HepG2 (cell line): Measurements from ENCODE around the gene TMEM240. TPM values are rescaled to one million over a fixed set of nuclear protein-coding genes. Genes with fewer than 3 reads are reported as not detected.

Experiments used
- ATAC-seq: fragments of 200-7000 bp; cut with Tn5 transposase; 3 replicates; pipeline ENCODE4 v1.9.1; 2020; ENCODE audit warnings: mild to moderate bottlenecking, moderate library complexity
- BruUV-seq: library from RNA; stranded (reverse); fragments of 400-500 nt; replicated peaks from 2 replicates; lab custom pipeline; 2021; lab: Mats Ljungman, UMichigan
- CTCF ChIA-PET: fragments of 300-600 bp; formaldehyde crosslinking; extraction: SDS; loops from one replicate; lab custom pipeline; 2021; ENCODE audit warnings: low total read pairs, inconsistent platforms, low intra/inter-chr PET ratio; lab: Yijun Ruan, JAX
- POLR2A ChIA-PET: fragments of 350-600 bp; sonication (Branson Sonifier 250); formaldehyde crosslinking; loops from one replicate; lab custom pipeline; 2020; ENCODE audit warnings: antibody characterized with exemption, inconsistent platforms; lab: Yijun Ruan, JAX
- DNase-seq: peaks from one replicate; pipeline ENCODE4 v3.0.0-alpha.2; 2015; ENCODE audit warnings: low spot score
- FAIRE-seq: peaks from 3 replicates; lab custom pipeline; 2011; peaks lifted over from hg19 to GRCh38; lab: Jason Lieb, UNC
- H2AFZ ChIP-seq: one replicate; pipeline ENCODE4 v1.6.1; 2011; ENCODE audit warnings: low read length, inconsistent platforms
- H3K27ac ChIP-seq: fragments of 300-600 bp; 3 replicates; pipeline ENCODE4 v1.8.0; 2011; ENCODE audit warnings: mixed run types, mild to moderate bottlenecking, mixed read lengths, low read length, inconsistent platforms; ENCODE audit not compliant: insufficient read depth; ENCODE audit errors: extremely low read length
- H3K27me3 ChIP-seq, 2 experiments: fragments of 200-600 bp in 1 of 2; 2 replicates in 1 of 2; 3 replicates in 1 of 2; pipeline versions ENCODE4 v1.6.0 to v1.8.0; 2011; ENCODE audit warnings: low read length in 2 of 2, mild to moderate bottlenecking in 2 of 2, moderate library complexity in 2 of 2, inconsistent platforms in 1 of 2; ENCODE audit not compliant: insufficient read depth in 2 of 2, control insufficient read depth in 1 of 2
- H3K36me3 ChIP-seq, 2 experiments: fragments of 200-600 bp in 1 of 2; replicated peaks in 1 of 2; 2 replicates in 1 of 2; 3 replicates in 1 of 2; pipeline versions ENCODE4 v1.5.1 to v1.8.0; 2011; ENCODE audit warnings: low read length in 2 of 2, inconsistent platforms in 1 of 2; ENCODE audit not compliant: insufficient read depth in 2 of 2, control insufficient read depth in 1 of 2
- H3K4me1 ChIP-seq: 2 replicates; pipeline ENCODE4 v1.5.1; 2012; ENCODE audit warnings: low read length, inconsistent platforms; ENCODE audit not compliant: insufficient read depth
- H3K4me2 ChIP-seq: 2 replicates; pipeline ENCODE4 v1.6.0; 2011; ENCODE audit warnings: low read depth, low read length, inconsistent platforms
- H3K4me3 ChIP-seq, 3 experiments: fragments of 200-600 bp in 1 of 3; sonication (generic), shearing (Covaris generic) in 1 of 3; replicated peaks in 1 of 3; 2 replicates each; pipeline ENCODE4 v1.5.1; 2011 to 2016; ENCODE audit warnings: low read length in 3 of 3, inconsistent platforms in 2 of 3, low read depth in 2 of 3, mild to moderate bottlenecking in 2 of 3, control low read depth in 1 of 3, mixed read lengths in 1 of 3; ENCODE audit not compliant: insufficient read depth in 1 of 3
- H3K79me2 ChIP-seq: one replicate; pipeline ENCODE4 v1.6.1; 2011; ENCODE audit warnings: low read length, inconsistent platforms; ENCODE audit not compliant: insufficient read depth
- H3K9ac ChIP-seq: 2 replicates; pipeline ENCODE4 v1.6.0; 2011; ENCODE audit warnings: mild to moderate bottlenecking, low read depth, low read length, inconsistent platforms; ENCODE audit not compliant: insufficient read depth
- H3K9me3 ChIP-seq: 2 replicates; pipeline ENCODE4 v1.5.1; 2012; ENCODE audit warnings: mild to moderate bottlenecking, low read length
- H4K20me1 ChIP-seq: 2 replicates; pipeline ENCODE4 v1.6.0; 2011; ENCODE audit warnings: inconsistent platforms, mild to moderate bottlenecking, low read length, moderate library complexity; ENCODE audit not compliant: insufficient read depth
- ASH2L ChIP-seq: fragments of 300-600, 200-600 bp; sonication (generic); IDR thresholded peaks from 2 replicates; pipeline ENCODE4 v1.7.0; 2017; ENCODE audit warnings: low read depth, mild to moderate bottlenecking, moderate library complexity, mixed read lengths, low read length; ENCODE audit not compliant: insufficient read length
- ERF ChIP-seq: IDR thresholded peaks from 2 replicates; pipeline ENCODE4 v1.6.1; 2018; ENCODE audit warnings: missing biosample characterization, missing genetic modification reagents
- MEIS1 ChIP-seq: sonication (generic); formaldehyde crosslinking; IDR thresholded peaks from 2 replicates; pipeline ENCODE4 v1.9.0; 2021; ENCODE audit warnings: mild to moderate bottlenecking, missing genetic modification reagents, moderate library complexity, borderline replicate concordance
- NAIF1 ChIP-seq: sonication (generic); formaldehyde crosslinking; IDR thresholded peaks from 2 replicates; pipeline ENCODE4 v1.5.0; 2020; ENCODE audit warnings: mild to moderate bottlenecking, missing genetic modification reagents, borderline replicate concordance
- NCOA1 ChIP-seq: sonication (generic); formaldehyde crosslinking; IDR thresholded peaks from 2 replicates; pipeline ENCODE4 v1.9.0; 2021; ENCODE audit warnings: missing genetic modification reagents
- SETDB1 ChIP-seq: sonication (generic); formaldehyde crosslinking; IDR thresholded peaks from 2 replicates; pipeline ENCODE4 v1.5.1; 2020; ENCODE audit warnings: missing genetic modification reagents, mild to moderate bottlenecking, borderline replicate concordance
- SUZ12 ChIP-seq: fragments of 150-350 bp; IDR thresholded peaks from 2 replicates; pipeline ENCODE4 v1.6.1; 2014; ENCODE audit warnings: low read depth, low read length
- YY1 ChIP-seq: IDR thresholded peaks from 2 replicates; pipeline ENCODE4 v1.6.1; 2011; ENCODE audit warnings: low read length, low read depth, moderate library complexity, mild to moderate bottlenecking; ENCODE audit not compliant: insufficient read depth, insufficient replicate concordance
- ZNF20 ChIP-seq: sonication (generic); formaldehyde crosslinking; IDR thresholded peaks from 2 replicates; pipeline ENCODE4 v1.4.0; 2020; ENCODE audit warnings: mild to moderate bottlenecking, moderate library complexity, missing genetic modification reagents
- ZNF225 ChIP-seq: sonication (generic); formaldehyde crosslinking; IDR thresholded peaks from 2 replicates; pipeline ENCODE4 v1.4.0; 2020; ENCODE audit warnings: mild to moderate bottlenecking, missing genetic modification reagents
- ZNF564 ChIP-seq: sonication (generic); formaldehyde crosslinking; IDR thresholded peaks from 2 replicates; pipeline ENCODE4 v1.8.1; 2023; ENCODE audit warnings: mild to moderate bottlenecking, missing genetic modification reagents
- ZNF652 ChIP-seq: IDR thresholded peaks from 2 replicates; pipeline ENCODE4 v1.6.1; 2016; ENCODE audit warnings: low read depth, borderline replicate concordance
- ZNF766 ChIP-seq: sonication (generic); formaldehyde crosslinking; IDR thresholded peaks from 2 replicates; pipeline ENCODE4 v1.5.0; 2020; ENCODE audit warnings: missing genetic modification reagents, borderline replicate concordance
- ZNF768 ChIP-seq: sonication (generic); formaldehyde crosslinking; IDR thresholded peaks from 2 replicates; pipeline ENCODE4 v1.4.0; 2020; ENCODE audit warnings: missing genetic modification reagents
- WGBS: methylation state at CpG from one replicate; pipeline ENCODE4 v1.1.6; 2017; ENCODE audit warnings: low lambda C conversion rate; 5-methylcytosine and 5-hydroxymethylcytosine counted together
- in situ Hi-C: cut with HindIII; loops from 2 replicates; pipeline ENCODE4 v1.10.0; 2017; ENCODE audit warnings: low pct_unique_long_range_greater_than_20kb; ENCODE audit not compliant: extremely low pct_ligation_motif_present
- intact Hi-C: fragments of 100-400 bp; cut with micrococcal nuclease; formaldehyde crosslinking; loops from one replicate; pipeline ENCODE4 v1.10.0; 2022; ENCODE audit not compliant: unreplicated experiment
- polyA plus RNA-seq, 8 experiments: library from polyadenylated mRNA; depleted of rRNA in 3 of 8; stranded (reverse) in 7 of 8; unstranded in 1 of 8; fragments of >200 nt; fragmentation: Illumina TruSeq in 4 of 8; extraction: Trizol in 4 of 8; gene quantifications; 2 replicates each; pipeline versions ENCODE4 v1.2.1 to v1.2.3, GENCODE V29; 2011 to 2016; ENCODE audit warnings: low read depth in 4 of 8, missing spikeins in 1 of 8, mixed read lengths in 1 of 8; ENCODE audit not compliant: insufficient read depth in 1 of 8
- total RNA-seq, 5 experiments: library from RNA; depleted of rRNA; stranded (reverse); fragments of >200 nt; fragmentation: Illumina TruSeq; extraction: Trizol; gene quantifications; 2 replicates each; pipeline ENCODE4 v1.2.3, GENCODE V29; 2016; ENCODE audit warnings: low read depth in 1 of 5
- TF ChIP-seq, protein P1 (sequence below): sonication (generic); formaldehyde crosslinking; IDR thresholded peaks from 2 replicates; pipeline ENCODE4 v1.9.0; 2021; ENCODE audit warnings: mild to moderate bottlenecking, missing genetic modification reagents
- TF ChIP-seq, protein P2 (sequence below): sonication (generic); formaldehyde crosslinking; IDR thresholded peaks from 2 replicates; pipeline ENCODE4 v1.4.0; 2020; ENCODE audit warnings: low read depth, missing genetic modification reagents

Gene TMEM240
- total and polyA plus RNA-seq, 2 of the 13 experiments (the other 11 are each of a cell fraction or from before 2014, with no cell fraction given), result 0.17 TPM; not detected in 1

DNA sequence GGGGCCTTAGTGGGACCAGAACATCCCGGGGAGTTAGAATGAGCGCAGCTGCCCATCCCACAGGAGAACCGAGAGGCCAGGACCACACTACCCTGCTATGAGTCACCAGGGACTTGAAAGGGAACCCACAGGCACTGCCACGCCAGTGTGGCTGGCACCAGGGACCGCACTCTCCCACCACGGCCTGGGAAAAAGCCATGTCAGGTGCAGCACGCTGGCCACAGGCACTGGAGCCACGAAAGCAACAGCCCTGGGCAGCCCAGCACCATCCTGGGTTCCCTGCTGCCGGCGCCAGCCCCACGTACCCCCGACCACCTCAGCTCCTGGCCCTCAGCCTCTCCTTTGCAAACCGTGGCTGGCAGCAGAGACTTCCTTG lies 14.1 kb upstream of the TMEM240 start:
- no peaks in the 10 kb centered on the region for H3K79me2 ChIP-seq
- no peak overlapping the region for H3K4me3 ChIP-seq
- no peaks in the 10 kb centered on the region for H3K27me3 ChIP-seq
- 100% methylated on average over 1 of the region's 13 CpGs for WGBS
- intact Hi-C loops, result no loop called here
- FAIRE-seq (no peak), ATAC-seq (no peak), DNase-seq (no peak)
- H4K20me1 ChIP-seq, result no peaks in the 10 kb centered on the region; the same call in 1 of the 2 replicates
- no peak overlapping the region for H3K4me2 ChIP-seq
- no peaks in the 10 kb centered on the region for H3K9me3 ChIP-seq
- H2AFZ ChIP-seq, result no peak overlapping the region
- H3K4me1 ChIP-seq, result 0 out of 2 replicates have a peak, but pooled peaks cover 5% of the 10 kb centered on the region
- in situ Hi-C loops, result no loop called here
- ChIA-PET POLR2A (no interaction called here), CTCF (no interaction called here)
- H3K27ac ChIP-seq, result no peak overlapping the region
- H3K9ac ChIP-seq, result no peak overlapping the region
- H3K36me3 ChIP-seq, result peaks cover 0 to 4% of the 10 kb centered on the region in 2 experiments; a peak in 2 of 5 replicates
- BruUV-seq, result no TSS peak
- no peak for TF ChIP-seq YY1
- TF ChIP-seq, protein P1, sequence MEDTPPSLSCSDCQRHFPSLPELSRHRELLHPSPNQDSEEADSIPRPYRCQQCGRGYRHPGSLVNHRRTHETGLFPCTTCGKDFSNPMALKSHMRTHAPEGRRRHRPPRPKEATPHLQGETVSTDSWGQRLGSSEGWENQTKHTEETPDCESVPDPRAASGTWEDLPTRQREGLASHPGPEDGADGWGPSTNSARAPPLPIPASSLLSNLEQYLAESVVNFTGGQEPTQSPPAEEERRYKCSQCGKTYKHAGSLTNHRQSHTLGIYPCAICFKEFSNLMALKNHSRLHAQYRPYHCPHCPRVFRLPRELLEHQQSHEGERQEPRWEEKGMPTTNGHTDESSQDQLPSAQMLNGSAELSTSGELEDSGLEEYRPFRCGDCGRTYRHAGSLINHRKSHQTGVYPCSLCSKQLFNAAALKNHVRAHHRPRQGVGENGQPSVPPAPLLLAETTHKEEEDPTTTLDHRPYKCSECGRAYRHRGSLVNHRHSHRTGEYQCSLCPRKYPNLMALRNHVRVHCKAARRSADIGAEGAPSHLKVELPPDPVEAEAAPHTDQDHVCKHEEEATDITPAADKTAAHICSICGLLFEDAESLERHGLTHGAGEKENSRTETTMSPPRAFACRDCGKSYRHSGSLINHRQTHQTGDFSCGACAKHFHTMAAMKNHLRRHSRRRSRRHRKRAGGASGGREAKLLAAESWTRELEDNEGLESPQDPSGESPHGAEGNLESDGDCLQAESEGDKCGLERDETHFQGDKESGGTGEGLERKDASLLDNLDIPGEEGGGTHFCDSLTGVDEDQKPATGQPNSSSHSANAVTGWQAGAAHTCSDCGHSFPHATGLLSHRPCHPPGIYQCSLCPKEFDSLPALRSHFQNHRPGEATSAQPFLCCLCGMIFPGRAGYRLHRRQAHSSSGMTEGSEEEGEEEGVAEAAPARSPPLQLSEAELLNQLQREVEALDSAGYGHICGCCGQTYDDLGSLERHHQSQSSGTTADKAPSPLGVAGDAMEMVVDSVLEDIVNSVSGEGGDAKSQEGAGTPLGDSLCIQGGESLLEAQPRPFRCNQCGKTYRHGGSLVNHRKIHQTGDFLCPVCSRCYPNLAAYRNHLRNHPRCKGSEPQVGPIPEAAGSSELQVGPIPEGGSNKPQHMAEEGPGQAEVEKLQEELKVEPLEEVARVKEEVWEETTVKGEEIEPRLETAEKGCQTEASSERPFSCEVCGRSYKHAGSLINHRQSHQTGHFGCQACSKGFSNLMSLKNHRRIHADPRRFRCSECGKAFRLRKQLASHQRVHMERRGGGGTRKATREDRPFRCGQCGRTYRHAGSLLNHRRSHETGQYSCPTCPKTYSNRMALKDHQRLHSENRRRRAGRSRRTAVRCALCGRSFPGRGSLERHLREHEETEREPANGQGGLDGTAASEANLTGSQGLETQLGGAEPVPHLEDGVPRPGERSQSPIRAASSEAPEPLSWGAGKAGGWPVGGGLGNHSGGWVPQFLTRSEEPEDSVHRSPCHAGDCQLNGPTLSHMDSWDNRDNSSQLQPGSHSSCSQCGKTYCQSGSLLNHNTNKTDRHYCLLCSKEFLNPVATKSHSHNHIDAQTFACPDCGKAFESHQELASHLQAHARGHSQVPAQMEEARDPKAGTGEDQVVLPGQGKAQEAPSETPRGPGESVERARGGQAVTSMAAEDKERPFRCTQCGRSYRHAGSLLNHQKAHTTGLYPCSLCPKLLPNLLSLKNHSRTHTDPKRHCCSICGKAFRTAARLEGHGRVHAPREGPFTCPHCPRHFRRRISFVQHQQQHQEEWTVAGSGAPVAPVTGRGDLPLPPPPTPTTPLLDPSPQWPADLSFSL (CRISPR knock-in tag), result no peak
- TF ChIP-seq ZNF652, result no peak
- no peak for TF ChIP-seq ZNF20 (CRISPR knock-in tag)
- no peak for TF ChIP-seq ASH2L
- TF ChIP-seq ZNF766 (CRISPR knock-in tag), result no peak
- no peak for TF ChIP-seq ERF (CRISPR knock-in tag)
- TF ChIP-seq NAIF1 (CRISPR knock-in tag), result no peak
- TF ChIP-seq, protein P2, sequence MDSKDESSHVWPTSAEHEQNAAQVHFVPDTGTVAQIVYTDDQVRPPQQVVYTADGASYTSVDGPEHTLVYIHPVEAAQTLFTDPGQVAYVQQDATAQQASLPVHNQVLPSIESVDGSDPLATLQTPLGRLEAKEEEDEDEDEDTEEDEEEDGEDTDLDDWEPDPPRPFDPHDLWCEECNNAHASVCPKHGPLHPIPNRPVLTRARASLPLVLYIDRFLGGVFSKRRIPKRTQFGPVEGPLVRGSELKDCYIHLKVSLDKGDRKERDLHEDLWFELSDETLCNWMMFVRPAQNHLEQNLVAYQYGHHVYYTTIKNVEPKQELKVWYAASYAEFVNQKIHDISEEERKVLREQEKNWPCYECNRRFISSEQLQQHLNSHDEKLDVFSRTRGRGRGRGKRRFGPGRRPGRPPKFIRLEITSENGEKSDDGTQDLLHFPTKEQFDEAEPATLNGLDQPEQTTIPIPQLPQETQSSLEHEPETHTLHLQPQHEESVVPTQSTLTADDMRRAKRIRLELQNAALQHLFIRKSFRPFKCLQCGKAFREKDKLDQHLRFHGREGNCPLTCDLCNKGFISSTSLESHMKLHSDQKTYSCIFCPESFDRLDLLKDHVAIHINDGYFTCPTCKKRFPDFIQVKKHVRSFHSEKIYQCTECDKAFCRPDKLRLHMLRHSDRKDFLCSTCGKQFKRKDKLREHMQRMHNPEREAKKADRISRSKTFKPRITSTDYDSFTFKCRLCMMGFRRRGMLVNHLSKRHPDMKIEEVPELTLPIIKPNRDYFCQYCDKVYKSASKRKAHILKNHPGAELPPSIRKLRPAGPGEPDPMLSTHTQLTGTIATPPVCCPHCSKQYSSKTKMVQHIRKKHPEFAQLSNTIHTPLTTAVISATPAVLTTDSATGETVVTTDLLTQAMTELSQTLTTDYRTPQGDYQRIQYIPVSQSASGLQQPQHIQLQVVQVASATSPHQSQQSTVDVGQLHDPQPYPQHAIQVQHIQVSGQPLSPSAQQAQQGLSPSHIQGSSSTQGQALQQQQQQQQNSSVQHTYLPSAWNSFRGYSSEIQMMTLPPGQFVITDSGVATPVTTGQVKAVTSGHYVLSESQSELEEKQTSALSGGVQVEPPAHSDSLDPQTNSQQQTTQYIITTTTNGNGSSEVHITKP (CRISPR knock-in tag), result no peak
- no peak for TF ChIP-seq SETDB1 (CRISPR knock-in tag)
- TF ChIP-seq NCOA1 (CRISPR knock-in tag), result no peak
- no peak for TF ChIP-seq ZNF225 (CRISPR knock-in tag)
- no peak for TF ChIP-seq ZNF564 (CRISPR knock-in tag)
- no peak for TF ChIP-seq ZNF768 (CRISPR knock-in tag)
- TF ChIP-seq MEIS1 (CRISPR knock-in tag), result no peak
- no peak for TF ChIP-seq SUZ12
